ENCODE results near the gene DNAJC1.
"Not testable (repeated sequence)": the region's sequence is repeated elsewhere in the genome, so short reads cannot be mapped to it uniquely, and the experiment has no call there.

DNAJC1 gene

DNA sequence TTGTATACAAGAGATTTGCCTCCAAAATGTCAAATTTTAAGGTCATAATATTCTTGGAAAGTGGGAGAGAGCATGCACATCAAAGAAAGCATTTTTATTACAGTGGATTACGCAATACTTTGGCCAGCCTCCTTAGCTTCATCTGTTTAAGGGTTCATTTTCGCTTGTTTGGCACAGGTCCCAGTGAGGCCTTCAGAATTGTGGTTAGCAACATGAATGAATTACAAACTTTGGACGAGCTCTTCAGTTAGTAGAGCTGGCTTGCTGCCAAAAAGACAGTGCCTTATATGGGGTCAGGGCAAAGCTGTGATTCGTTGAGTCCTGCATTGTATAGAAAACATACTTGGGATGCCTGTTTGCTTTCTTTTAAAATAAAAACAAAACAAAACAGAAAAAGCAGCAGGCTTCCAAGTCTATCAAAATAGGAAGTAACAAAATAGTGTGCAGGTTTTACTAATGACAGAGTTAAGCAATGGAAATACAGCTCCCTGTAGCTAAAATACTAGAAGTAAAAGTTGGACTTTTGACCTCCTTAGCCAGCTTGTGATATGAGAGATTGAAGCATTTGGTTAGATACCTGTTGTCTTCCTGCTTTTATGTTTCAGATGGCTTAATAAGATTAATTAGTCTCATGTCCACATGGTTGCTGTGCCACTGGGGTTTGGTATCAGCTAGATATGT, 278.7 kb downstream of the DNAJC1 start:
- no peak for DNase-seq (ENCODE audit: low spot score)

DNA sequence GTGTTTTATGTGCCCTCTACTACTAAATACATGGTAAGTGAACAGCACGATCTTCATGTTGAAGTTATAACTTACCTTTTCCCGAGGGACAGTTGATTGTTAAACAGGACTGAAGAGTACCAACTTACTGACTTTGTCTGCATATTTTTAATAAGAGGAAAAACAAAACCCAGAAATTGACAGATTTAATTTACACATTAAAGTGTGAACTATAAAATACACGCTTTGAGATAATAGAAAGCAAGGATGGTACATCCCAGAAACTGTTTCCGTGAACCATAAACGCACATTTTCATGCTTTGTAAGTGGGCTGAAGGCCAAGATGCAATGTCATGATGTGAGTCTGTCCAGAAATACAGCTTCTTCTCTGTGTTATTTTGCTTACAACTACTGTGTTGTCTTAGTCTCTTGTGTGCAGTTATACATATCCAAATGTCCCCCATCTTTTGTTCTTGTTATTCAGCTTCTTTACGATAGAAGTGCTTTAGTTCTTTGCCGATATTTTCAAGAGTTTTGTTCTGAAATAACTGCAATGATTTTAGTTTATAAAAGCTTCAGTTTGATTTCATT, 279.4 kb downstream of the DNAJC1 start:
- DNase-seq (ENCODE audit: low spot score) = no peak

DNA sequence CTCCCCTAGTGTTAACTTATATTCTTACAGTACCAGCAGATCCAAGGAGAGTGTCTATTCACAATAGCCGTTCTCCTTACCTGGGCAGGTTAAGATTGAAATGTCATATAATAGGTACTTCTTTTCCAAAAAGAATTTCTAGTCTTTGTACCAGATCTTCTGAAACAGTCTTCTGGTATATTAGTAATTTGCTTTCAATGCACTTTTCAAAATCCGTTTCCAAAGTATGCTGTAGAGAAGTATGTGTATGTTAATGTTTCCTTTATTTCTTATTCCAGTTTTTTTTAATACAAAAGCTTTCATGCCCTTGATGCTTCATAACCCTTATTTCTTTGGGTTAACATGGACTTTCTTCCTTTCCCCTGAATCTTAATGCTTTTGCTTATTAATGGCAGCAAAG, 281.3 kb downstream of the DNAJC1 start:
- no peak for DNase-seq (ENCODE audit: low spot score)

GRCh38 chr10:21721000-21721665, 282.4 kb downstream of the DNAJC1 start:
- DNase-seq (ENCODE audit: low spot score) = no peak

- DNase-seq (ENCODE audit: low spot score) = no peak
These were observed 283.4 kb downstream of the DNAJC1 start for GRCh38 chr10:21720090-21720489.

DNA sequence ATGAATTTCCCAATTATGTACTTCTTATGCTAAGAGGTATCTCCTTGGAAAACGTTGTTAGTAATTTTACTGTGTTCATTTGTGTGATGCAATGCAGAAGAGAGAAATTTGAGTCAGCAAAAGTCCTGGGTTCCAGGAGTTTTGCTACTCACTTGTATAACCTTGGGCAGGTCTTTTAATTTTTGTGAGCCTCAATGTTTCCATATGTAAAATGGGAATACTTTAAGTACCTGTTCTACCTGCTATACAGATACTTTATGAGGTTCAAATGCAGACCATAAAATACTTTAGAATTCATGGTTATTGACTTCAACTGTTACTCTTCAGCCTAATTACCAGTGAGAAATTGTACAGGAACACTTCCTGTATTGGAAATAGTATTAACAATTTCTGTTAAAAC, 284.0 kb downstream of the DNAJC1 start:
- no peak for DNase-seq (ENCODE audit: low spot score)

DNA sequence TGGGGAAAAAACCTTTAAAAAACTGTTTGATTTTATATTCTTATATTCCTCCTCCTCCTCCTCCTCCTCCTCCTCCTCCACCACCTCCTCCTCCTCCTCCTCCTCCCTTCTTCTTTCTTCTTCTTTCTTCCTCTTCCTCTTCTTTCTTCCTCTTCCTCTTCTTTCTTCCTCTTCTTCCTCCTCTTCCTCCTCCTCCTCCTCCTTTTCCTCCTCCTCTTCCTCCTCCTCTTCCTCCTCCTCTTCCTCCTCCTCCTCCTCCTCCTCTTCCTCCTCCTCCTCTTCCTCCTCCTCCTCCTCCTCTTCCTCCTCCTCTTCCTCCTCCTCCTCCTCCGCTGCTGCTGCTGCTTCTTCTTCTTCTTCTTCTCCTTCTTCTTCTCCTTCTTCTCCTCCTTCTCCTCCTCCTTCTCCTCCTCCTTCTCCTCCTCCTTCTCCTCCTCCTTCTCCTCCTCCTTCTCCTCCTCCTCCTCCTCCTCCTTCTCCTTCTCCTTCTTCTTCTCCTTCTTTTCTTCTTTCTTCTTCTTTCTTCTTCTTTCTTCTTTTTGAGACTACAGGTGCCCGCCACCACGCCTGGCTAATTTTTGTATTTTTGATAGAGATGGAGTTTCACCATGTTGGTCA, 286.0 kb downstream of the DNAJC1 start:
- not testable (repeated sequence) for DNase-seq (ENCODE audit: low spot score)

DNA sequence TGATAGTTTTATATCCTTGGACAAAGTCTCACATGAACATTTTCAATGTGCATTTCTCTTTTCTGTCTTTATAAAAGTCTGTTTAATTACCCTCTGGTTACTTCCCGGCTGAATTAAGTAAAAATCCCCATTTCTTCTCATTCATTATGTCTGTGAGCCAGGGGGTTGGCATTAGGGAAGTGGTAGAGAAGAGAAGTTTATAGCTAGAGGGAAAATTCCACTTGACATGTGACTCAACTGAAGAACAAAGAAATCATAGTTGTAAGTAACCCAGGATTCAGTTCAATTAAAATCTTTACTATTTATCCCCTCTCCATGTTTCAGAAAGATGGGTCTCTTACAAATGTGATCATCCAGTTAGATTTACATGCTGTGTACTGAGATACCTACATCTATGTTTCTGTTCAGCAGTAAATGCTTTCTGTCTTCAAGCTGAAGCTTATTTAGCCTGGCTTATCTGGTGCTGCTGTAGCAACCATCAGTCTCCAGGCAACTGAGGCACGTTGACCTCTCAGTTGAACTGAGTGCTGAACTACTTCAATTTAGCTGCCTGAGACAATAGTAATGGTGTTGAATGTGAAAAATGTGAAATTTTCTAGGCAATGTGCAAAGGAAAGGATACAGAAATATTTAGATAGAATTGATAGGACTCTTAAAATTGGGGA, 287.9 kb downstream of the DNAJC1 start:
- DNase-seq (ENCODE audit: low spot score) = no peak

DNA sequence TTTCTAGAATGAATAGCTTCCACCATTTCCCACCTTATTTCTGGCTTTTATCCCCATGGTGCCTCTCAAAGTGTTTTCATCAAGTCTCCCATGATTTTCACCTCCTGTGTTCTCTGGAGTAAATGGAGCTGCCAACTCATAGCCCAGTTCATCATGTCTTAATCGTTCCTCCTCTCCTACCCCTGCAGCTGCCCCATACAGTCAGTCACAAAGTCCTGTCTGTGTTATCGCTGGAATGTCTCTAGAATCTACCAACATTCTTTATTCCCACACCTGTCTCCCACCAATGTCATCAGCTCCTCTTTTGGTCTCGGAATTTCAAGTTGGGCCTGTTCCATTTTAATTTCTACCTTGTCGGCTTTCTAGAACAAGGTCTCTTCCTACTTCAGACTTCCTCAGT, 290.6 kb downstream of the DNAJC1 start:
- no peak for DNase-seq (ENCODE audit: low spot score)

DNA sequence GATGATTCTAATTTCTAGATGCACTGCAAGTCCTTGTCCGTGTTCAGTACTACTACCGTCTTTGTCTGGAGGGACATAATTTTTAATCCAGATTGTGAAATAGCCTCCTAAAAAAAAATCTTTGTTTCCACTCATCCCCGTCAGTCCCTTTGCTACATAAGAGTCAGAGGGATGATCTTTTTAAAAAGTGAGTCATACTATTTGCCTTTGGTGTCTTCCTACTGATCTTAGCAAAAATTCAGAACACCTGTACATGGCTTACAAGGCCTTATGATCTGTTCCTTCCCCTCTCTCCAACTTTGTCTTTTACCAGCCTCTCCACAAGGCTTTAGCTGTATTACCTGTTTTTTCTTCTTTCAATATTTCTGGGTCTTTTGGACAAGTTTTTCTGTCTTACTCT, 296.0 kb downstream of the DNAJC1 start:
- no peak for DNase-seq (ENCODE audit: low spot score)
